ENCODE data around the gene THSD4. TPM values are rescaled to one million over a fixed set of nuclear protein-coding genes. Genes with fewer than 3 reads are reported as not detected.

THSD4 gene
- polyA plus RNA-seq, 1 donor from 2014 or later: 0.46 TPM

DNA sequence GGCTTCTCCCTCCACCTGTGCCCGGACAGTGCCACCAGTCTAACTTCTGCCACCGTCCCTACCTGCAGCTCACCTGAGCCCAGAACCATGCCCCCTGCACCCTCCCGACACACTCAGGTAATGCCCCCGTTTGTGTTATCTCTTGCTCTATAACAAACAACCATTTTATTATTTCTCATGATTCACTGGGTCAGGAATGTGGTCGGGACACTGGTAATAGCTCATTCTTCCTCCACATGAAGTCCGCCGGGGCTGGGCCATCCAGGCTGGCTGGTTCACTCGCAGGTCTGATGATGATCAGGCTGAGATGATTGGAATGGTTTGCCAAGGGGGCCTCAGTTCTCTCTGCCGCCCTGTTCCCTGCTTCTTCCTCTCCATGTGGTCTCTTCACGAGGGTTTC is 674.8 kb downstream of the THSD4 start:
- no peak overlapping the region for H3K4me3 ChIP-seq (ENCODE audit: low read length)
- H3K9me2 ChIP-seq (ENCODE audit: insufficient read depth, low read length): no peaks in the 10 kb centered on the region
- H2AFZ ChIP-seq (ENCODE audit: low read depth, low read length): no peak overlapping the region
- no peaks in the 10 kb centered on the region for H3K36me3 ChIP-seq (ENCODE audit: insufficient read depth, low read length)
- no peaks in the 10 kb centered on the region for H3K9me3 ChIP-seq (ENCODE audit: low read length)
- H3F3A ChIP-seq (ENCODE audit: insufficient read depth, low read length, poor library complexity, severe bottlenecking): no peaks in the 10 kb centered on the region
- H3K27me3 ChIP-seq (ENCODE audit: insufficient read depth, low read depth, low read length): no peaks in the 10 kb centered on the region
- H3K4me2 ChIP-seq (ENCODE audit: low read length): no peak overlapping the region
- no peaks in the 10 kb centered on the region for H3K79me2 ChIP-seq (replicated peaks; ENCODE audit: insufficient read depth, low read length)
- no peaks in the 10 kb centered on the region for H4K20me1 ChIP-seq (ENCODE audit: insufficient read depth)
- TF ChIP-seq TAF1 (IDR thresholded peaks at IDR 0.05; ENCODE audit: low read depth) (no peak), RAD21 (conservative IDR thresholded peaks at IDR 0.05) (no peak), CTCF (IDR thresholded peaks at IDR 0.05; ENCODE audit: poor library complexity, severe bottlenecking) (no peak), REST (IDR thresholded peaks at IDR 0.05; ENCODE audit: borderline replicate concordance) (no peak)
- H3K27ac ChIP-seq (ENCODE audit: low read length): no peak overlapping the region
- H3K9ac ChIP-seq (ENCODE audit: low read length): no peak overlapping the region

GRCh38 chr15:71791975-71792374 is 676.7 kb downstream of the THSD4 start:
- Histone ChIP-seq H3K9me3 (ENCODE audit: low read length) (no peaks in the 10 kb centered on the region), H3K79me2 (replicated peaks; ENCODE audit: insufficient read depth, low read length) (no peaks in the 10 kb centered on the region), H3K27me3 (ENCODE audit: insufficient read depth, low read depth, low read length) (no peaks in the 10 kb centered on the region), H3K27ac (ENCODE audit: low read length) (no peak overlapping the region), H3F3A (ENCODE audit: insufficient read depth, low read length, poor library complexity, severe bottlenecking) (no peaks in the 10 kb centered on the region), H3K4me3 (ENCODE audit: low read length) (no peak overlapping the region), H2AFZ (ENCODE audit: low read depth, low read length) (no peak overlapping the region), H3K9me2 (ENCODE audit: insufficient read depth, low read length) (no peaks in the 10 kb centered on the region), H4K20me1 (ENCODE audit: insufficient read depth) (no peaks in the 10 kb centered on the region), H3K36me3 (ENCODE audit: insufficient read depth, low read length) (no peaks in the 10 kb centered on the region), H3K9ac (ENCODE audit: low read length) (no peak overlapping the region), H3K4me2 (ENCODE audit: low read length) (no peak overlapping the region)
- no peak for TF ChIP-seq CTCF (IDR thresholded peaks at IDR 0.05; ENCODE audit: poor library complexity, severe bottlenecking)
- TF ChIP-seq REST (IDR thresholded peaks at IDR 0.05; ENCODE audit: borderline replicate concordance): no peak
- no peak for TF ChIP-seq MXI1 (conservative IDR thresholded peaks at IDR 0.05; ENCODE audit: poor library complexity, severe bottlenecking)
- no peak for TF ChIP-seq TAF1 (IDR thresholded peaks at IDR 0.05; ENCODE audit: low read depth)
- no peak for TF ChIP-seq POLR2AphosphoS5 (IDR thresholded peaks at IDR 0.05)
- TF ChIP-seq SMC3 (conservative IDR thresholded peaks at IDR 0.05; ENCODE audit: poor library complexity): no peak

All from neural cell (in vitro differentiated cells).